COLO668 (cell line): ENCODE data around the gene USP21.
A peak's percentile ranks its signal among the peaks of the same experiment; 100 is the strongest.

Experiments used
- DNase-seq: peaks from one replicate; lab custom pipeline; 2025; ENCODE audit not compliant: unreplicated experiment; lab: John Stamatoyannopoulos, UW

Gene USP21

DNA sequence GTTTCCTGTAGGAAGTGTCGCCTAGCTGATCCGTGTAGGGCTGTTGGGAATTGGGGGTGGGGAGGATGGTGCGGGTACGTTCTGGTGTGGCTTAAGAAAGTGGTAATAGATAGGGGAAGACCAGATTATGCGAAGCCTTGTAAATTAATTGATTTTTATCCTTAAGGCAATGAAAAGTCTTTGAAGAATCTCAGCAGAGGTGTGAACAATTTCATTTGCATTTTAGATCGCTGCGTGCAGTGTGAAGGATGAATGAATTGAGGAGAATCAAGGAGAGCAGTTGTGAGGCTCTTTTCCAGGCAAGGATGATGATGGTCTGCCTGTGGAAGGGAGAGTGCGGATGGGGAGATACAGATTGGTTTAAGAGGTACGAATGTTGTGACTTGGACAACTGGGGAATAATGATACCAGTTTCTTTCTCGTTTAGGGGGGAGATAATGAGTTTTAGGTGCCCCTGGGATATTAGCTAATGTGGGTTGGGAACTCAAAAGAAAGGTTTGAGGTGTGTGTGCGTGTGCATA is 26.0 kb upstream of the USP21 start:
- DNase-seq, result no peak

DNA sequence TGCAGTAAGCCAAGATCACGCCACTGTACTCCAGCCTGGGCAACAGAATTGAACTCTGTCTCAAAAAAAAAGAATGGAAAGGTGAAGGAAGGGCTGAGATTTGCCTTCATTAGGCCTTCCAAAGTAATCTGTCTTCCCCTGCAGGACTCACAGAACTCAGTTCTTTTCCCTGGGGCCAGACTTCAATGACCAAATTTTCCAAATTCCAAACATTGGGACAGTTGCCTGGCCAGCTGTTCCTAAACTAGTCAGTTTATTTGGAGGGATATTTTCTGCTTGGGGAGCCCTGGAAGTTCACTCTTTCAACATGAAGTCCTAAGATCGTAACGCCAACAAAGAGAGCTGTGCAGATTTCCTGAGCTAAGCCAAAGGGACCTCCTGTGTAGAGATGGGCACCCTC is 21.4 kb upstream of the USP21 start:
- DNase-seq, result no peak

DNA sequence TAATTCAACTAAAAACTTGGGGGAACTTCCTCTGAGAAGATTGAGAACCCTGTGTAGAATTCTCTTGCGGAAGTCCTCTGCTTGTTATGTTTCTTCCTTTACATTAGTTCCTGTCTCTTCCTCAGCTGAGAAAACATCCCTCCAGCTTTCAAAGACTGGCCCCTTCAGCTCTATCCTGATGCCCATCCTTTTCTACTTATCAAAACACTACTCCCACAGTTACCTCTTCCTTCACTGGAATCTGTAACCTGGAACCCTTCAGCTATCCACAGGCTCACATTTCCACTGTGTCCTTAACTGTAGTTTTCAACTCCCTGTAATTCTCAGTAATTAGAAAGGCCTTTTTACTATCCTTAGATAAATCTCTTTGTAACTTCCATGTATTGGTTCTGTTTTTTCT is 20.9 kb upstream of the USP21 start:
- no peak for DNase-seq

DNA sequence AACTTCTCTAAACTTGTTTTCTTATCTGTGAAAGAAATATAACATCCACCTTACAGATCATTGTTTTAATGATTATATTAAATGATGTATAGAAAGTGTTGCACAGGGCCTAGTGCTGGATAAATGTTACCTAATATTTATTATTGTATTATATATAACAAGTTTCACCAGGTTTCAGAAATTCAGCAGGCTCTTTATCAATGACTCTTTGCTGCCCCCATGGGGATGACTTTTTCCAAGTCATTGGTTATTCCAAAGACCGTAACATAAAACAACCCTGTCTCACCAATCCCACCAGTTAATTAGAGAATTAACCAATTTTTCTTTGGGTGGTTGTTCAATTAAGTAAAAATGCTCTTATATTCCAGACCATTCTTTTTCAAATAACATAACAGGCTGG is 19.5 kb upstream of the USP21 start:
- DNase-seq, result peak; percentile 19

DNA sequence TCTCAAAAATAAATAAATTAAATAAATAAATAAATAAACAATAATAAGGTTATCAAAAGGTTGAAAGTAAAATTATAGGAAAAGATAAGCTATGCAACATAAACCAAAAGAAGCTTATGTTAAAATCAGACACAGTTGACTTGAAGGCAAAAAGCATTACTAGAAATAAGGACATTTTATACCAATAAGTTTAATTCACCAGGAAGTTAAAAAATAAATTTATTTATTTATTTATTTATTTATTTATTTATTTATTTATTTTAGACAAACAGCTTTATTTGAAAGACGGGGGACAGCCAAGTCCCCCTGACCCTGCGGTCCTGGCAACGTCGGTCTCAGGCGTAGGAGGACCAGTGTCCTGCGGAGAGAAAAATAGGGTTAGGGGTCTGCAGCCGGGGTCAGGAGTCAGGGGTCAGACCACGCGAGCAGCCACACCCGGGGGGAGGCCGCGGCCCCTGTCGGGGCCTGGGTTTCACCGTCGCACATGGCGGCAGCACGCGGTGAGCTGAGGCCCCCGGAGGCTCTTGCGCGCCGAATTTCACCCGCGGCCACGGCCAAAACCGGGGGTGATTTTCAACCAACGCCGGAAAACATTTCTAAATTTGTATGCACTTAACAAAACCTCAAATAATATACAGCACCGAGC is 18.4 kb upstream of the USP21 start:
- no peak for DNase-seq

DNA sequence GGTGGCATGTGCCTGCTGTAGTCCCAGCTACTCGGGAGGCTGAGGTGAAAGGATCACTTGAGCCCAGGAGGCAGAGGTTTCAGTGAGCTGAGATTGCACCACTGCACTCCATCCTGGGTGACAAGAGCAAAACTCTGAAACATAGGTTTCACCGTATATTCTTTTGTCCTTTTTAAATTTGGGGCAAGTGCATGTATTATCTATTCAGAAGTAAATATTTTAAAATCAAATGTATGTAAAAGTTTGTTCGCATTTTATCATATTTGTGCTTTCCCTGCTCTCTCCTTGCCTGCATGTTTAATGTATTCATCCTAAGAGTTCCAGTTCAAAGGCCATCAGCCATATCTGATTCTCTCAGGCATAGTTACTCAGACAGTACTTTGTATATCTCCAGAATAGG is 13.5 kb upstream of the USP21 start:
- DNase-seq, result no peak

DNA sequence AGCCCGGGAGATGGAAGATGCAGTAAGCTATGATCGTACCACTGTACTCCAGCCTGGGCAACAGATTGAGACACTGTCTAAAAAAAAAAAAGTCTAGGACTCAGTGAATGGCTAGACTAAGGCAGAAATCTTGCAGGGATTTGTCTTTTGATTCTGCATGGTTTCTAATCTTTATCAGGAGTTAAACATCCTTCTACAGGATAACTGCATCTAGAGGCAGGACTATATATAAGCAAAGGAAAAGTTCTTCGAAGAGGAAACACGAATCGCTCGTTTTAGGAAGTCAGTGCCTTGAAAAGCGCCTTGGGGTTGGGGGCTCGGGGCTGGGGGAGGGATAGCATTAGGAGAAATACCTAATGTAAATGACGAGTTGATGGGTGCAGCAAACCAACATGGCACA is 6.1 kb upstream of the USP21 start:
- DNase-seq, result no peak

DNA sequence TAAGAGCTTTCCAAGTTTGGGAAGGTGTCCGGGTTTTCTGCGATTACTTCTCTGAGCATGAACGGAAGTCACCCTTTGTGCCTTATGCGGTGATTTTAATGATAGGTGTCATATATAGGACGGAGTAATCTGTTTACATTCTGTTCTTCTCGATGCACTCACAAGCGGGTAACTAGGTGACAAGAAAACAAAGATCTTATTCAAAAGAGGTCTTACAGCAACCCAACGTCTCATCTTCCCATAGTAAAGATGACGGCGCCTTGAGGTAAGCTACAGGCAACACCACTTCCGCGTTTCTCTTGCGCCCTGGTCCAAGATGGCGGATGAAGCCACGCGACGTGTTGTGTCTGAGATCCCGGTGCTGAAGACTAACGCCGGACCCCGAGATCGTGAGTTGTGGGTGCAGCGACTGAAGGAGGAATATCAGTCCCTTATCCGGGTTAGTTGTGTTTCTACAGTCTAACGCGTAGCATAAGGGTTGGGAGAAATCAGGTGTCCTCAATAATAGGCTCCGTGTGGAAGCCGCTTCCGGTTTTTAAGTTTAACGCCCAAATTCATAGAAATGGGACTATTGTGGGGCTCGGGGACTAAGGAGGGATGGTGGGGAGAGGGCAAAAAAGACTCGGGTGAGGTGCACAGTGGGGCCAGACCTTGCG is 5.5 kb upstream of the USP21 start, which contains the start of gene UFC1:
TSS of gene UFC1 (plus strand) at position 297 of the 656 bp plus-strand sequence. CDS start at position 317, 20 bp downstream.
- peak; percentile 86 for DNase-seq

DNA sequence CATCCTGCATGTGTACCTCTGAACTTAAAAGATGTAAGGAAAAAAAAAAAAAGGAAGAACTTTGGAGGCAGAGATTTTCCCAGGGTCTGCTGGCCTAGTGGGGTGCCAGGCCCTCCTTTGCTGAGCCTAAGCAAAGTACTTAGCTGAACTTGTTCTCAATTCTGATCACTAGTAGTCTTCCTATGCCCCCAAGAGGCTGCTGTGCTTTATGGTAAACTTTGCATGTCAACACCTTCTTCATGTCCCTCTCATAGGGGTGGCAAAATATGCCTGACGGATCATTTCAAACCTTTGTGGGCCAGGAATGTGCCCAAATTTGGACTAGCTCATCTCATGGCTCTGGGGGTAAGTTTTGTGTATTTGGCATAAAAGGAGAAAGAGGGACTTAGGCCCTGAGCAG is 1.4 kb upstream of the USP21 start:
- DNase-seq, result no peak

DNA sequence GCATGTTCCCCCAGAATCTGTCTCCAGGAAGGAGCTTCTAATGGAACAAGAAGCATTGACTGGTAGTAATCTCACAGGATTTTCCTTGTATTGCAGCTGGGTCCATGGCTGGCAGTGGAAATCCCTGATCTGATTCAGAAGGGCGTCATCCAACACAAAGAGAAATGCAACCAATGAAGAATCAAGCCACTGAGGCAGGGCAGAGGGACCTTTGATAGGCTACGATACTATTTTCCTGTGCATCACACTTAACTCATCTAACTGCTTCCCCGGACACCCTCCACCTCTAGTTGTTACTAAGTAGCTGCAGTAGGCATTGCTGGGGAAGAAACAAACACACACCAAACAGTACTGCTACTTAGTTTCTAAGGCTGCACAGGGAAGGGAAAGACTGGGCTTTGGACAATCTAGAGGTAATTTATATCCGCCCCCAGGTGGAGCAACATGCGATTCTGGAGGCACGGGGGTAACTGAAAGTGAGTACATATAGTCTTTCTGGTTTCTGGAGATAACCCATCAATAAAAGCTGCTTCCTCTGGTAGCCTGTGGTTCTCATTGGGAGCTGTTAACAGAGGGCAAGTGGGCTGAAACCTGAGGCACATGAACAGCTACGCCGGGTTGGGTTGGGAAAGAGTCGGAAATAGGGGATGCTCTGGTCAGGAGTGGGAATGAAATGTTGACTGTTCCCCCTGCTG is 837 bp upstream of the USP21 start:
- no peak for DNase-seq

DNA sequence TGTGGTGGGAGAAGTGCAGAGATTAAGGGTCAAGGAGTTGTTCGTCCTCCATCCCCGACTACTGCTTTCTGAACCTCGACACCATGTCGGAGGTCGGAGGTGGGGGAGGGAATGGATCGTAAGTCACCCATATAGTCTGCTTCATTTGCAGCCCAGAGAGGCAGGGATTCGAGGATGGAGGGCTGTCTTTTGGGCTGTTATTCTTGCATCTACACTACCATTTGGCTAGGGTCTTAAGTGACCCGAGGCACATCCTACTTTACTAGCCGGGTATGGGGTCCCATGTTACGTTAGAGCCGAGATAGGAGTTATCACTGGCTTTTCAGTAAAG is 578 bp downstream of the USP21 start:
- no peak for DNase-seq

DNA sequence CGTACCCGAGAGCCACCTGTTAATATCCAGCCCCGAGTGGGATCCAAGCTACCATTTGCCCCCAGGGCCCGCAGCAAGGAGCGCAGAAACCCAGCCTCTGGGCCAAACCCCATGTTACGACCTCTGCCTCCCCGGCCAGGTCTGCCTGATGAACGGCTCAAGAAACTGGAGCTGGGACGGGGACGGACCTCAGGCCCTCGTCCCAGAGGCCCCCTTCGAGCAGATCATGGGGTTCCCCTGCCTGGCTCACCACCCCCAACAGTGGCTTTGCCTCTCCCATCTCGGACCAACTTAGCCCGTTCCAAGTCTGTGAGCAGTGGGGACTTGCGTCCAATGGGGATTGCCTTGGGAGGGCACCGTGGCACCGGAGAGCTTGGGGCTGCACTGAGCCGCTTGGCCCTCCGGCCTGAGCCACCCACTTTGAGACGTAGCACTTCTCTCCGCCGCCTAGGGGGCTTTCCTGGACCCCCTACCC is 1.4 kb downstream of the USP21 start:
- DNase-seq, result no peak

DNA sequence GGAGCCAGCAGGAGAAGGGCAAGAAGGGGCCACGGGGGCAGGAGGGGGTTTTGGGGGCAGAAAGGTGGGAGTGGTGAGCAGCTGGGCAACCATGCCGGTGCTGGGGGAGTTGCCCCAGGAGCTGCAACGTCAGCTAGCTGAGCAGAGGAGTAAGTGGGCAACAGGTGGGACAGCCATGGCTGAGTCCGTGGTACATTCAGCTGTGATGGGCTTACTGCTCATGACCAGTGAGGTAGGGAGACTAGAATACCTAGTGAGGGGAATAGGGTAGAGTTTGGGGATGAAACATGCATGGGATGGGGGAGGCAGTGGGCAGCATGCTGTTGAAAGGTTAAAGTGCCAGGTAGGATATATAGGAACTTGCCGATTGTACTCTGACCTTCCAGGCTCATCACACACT is 2.4 kb downstream of the USP21 start:
- DNase-seq, result no peak

DNA sequence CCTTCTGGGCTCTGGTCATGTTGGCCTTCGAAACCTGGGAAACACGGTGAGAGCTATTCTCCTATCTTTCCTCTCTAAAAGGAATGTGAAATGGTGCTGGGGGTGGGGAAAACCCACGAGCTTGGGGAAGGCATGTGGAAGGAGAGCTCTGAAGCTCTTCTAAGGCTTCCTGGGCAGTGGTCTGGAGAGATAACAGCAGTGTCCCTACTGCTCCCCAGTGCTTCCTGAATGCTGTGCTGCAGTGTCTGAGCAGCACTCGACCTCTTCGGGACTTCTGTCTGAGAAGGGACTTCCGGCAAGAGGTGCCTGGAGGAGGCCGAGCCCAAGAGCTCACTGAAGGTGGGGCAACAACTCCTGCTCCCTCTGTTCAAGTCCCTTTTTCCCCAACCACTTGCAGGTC is 2.8 kb downstream of the USP21 start:
- DNase-seq, result no peak

DNA sequence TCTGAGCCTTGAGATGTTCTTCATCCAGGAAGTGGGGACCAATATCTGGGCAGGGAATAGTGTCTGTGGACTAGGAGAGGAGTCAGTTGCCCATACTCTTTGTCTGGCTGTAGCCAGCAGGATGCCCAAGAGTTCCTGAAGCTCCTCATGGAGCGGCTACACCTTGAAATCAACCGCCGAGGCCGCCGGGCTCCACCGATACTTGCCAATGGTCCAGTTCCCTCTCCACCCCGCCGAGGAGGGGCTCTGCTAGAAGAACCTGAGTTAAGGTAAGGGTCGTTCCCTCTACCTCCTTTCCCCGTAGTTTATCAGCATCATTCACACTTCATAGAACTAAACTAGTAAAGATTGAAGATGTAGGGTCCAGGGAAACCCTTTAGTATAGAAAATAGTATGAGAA is 3.5 kb downstream of the USP21 start:
- no peak for DNase-seq

DNA sequence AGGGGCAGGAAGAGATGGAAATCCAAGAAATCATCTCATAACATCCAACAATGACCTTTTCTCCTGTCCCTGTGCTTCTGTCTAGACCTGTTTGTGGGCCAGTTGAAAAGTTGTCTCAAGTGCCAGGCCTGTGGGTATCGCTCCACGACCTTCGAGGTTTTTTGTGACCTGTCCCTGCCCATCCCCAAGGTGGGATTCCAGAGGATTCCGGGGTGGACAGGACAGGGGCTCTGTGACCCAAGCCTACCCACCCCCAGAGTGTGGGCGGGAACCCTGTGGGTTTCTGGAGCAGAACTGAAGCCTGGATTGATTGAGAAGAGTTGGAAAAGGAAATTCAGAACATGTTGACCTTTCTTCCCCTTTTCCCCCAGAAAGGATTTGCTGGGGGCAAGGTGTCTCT is 4.5 kb downstream of the USP21 start:
- DNase-seq, result no peak

DNA sequence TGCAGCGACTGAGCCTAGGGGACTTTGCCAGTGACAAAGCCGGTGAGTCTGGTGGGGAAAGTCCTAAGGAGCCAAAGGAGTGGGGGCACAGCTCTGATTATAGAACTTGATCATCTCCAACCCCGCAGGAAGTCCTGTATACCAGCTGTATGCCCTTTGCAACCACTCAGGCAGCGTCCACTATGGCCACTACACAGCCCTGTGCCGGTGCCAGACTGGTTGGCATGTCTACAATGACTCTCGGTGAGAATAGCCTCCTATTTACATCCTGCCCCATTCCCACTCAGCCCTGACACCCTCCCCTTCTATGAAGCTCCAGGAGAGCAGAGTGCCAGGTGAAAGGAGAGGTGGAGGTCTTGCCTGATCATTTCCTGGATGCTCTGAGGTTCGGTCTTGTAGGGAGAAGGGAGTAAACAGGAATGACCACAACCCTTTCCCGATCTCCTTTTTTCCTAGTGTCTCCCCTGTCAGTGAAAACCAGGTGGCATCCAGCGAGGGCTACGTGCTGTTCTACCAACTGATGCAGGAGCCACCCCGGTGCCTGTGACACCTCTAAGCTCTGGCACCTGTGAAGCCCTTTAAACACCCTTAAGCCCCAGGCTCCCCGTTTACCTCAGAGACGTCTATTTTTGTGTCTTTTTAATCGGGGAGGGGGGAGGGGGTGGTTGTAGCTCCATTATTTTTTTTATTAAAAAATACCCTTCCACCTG is 5.8 kb downstream of the USP21 start:
- no peak for DNase-seq

DNA sequence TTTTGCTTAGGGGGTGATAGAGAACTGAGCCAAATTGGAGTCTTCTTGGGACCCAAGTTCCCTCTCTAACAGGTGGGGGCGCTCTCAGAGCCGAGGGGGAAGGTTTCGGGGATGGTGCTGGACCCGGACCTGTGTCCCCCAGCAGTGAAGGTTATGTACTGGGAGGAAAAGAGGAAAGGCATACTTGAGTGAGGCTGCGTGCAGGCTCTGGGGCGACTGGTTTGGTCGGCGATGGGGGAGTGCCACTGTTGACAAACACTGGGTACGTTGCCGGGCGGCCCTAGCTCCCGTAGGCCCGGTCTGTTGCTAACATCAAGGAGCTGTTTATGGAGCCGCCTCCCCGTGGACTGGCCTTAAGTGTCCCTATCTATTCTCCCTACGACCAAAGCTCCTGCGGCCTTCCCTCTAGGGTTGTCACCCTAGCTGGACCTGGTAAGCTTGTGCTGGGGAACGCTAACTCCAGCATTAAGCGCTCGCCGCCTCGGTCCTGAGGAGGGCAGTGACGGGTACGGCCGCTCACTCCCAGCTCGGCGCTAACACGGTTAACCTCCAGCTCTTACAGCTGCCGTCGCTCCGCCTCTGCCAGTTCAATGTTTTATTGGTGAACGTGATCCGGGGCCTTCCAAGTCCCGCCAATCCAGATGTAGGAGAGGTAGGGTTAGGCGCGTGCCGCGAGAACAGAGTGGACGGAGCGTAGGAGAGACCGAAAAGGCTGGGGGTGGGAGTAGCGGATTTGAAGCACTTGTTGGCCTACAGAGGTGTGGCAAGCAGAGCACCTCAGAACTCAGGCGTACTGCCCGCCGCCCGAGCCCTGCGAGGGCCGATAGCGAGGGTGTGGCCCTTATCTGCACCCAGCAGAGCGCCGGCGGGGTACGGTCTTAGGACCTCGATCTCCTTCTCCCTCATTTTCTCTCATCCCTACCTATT is 6.7 kb downstream of the USP21 start, which contains the start of gene PPOX:
TSS of gene PPOX (plus strand) at position 685 of the 927 bp plus-strand sequence. CDS start 422 bp downstream, outside the sequence.
- DNase-seq, result peak; percentile 97

DNA sequence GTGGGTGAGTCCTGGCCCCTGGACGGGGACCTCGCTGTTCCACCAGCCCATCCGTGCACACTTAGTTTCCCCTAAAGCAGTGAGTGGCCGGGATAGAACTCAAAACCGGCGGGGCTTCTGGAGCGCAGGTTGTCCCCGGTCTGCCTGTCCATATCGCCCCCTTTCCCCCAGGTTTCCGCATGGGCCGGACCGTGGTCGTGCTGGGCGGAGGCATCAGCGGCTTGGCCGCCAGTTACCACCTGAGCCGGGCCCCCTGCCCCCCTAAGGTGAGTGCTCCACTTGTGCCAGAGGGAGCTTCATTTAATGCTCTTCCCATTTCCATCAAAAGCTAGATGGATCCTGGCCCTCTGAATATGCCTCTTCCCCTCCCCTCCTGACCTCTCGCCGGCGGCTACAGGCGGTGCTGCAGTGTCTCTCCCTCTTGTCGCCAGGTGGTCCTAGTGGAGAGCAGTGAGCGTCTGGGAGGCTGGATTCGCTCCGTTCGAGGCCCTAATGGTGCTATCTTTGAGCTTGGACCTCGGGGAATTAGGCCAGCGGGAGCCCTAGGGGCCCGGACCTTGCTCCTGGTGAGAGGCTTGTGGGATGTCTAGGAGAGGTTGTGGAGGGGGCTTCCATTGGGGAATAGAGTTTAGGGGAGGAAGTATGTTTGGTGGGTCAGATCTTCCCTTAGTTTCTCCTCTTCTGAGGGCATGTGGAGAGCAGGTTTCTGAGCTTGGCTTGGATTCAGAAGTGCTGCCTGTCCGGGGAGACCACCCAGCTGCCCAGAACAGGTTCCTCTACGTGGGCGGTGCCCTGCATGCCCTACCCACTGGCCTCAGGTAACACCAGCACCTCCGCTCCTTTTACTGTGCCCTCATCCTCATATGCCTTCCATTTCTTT is 7.6 kb downstream of the USP21 start:
- DNase-seq, result peak; percentile 51
